Upper lobe of right lung (tissue), 1 donor: ENCODE data around the gene SGSM1. TPM values are rescaled to one million over a fixed set of nuclear protein-coding genes. Genes with fewer than 3 reads are reported as not detected.

Experiments
- ATAC-seq: fragments of 200-7000 bp; cut with Tn5 transposase; one replicate; pipeline ENCODE4 v1.9.1; 2020; ENCODE audit warnings: mild to moderate bottlenecking, moderate library complexity
- DNase-seq: peaks from one replicate; pipeline ENCODE4 v3.0.0-alpha.2; 2020
- H3K27ac ChIP-seq: fragments of 200-600 bp; one replicate; pipeline ENCODE4 v1.8.0; 2022
- H3K27me3 ChIP-seq: fragments of 200-600 bp; one replicate; pipeline ENCODE4 v1.8.0; 2022; ENCODE audit warnings: mild to moderate bottlenecking
- H3K36me3 ChIP-seq: fragments of 200-600 bp; one replicate; pipeline ENCODE4 v1.8.0; 2022
- H3K4me1 ChIP-seq: fragments of 200-600 bp; one replicate; pipeline ENCODE4 v1.8.0; 2022
- H3K4me3 ChIP-seq: fragments of 200-600 bp; one replicate; pipeline ENCODE4 v1.8.0; 2022; ENCODE audit warnings: mild to moderate bottlenecking
- H3K9me3 ChIP-seq: fragments of 200-600 bp; one replicate; pipeline ENCODE4 v1.8.0; 2022
- CTCF ChIP-seq: fragments of 200-600 bp; IDR thresholded peaks from one replicate; pipeline ENCODE4 v1.8.0; 2022; ENCODE audit warnings: antibody characterized with exemption
- intact Hi-C: fragments of 100-400 bp; cut with DNase I; formaldehyde crosslinking; loops from one replicate; pipeline ENCODE4 v1.11.0; 2022
- total RNA-seq: library from RNA; stranded (reverse); fragmentation: NEBNext Ultra II Directional; extraction: Animal tissue kit (Norgen Biotek cat#: 25700); gene quantifications from one replicate; pipeline ENCODE4 v1.2.1, GENCODE V29; 2021
- donor health status: DM: no; HTN: yes; CAD: no; lungs with severe emphysema.

The SGSM1 gene
- total RNA-seq, 1 donor from 2014 or later = 3.8 TPM

DNA sequence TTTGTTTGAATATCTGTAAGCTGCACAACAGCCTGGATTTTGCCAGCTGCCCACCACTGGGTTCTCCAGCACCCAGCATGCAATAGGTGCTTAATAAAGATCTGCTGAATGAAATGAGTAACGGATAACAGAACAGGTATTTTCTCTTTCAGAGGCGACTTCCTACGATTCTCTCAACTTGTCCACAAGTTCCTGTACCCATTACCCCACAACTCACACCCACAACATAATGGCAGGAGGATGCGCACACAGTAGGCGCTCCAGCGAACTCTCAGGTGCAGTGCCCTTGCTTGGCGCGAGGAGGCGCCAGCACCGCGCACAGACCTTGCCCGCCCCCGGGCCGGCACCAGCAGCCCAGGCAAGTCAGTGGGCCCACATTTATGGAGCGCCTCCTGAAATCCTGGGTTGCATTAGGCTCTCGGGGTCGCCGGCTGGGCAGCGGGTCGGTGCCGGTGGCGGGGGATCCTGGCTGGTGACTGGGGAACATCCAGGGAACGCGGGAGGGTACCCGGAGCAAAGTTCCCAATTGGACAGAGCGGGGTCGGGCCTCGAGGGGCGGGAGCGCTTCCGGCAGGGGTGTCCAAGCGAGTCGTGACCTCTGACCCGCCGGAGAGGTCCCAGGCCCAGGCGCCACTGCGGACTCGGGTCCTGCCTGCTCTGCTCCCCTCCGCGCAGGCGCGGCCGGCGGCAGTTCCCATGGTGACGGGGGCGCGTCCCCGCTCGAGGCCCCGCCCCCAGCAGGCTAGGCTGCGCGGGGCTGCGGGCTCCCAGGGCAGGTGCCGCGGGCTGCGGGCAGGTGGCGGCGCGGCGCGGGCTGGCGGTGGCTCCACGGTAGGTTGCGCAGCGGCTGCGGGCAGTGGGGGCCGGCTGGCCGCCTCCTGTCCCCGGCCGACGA, 146.2 kb downstream of the SGSM1 start, which contains the start of gene KIAA1671:
Gene KIAA1671 (plus strand): TSS at position 775 of the 895 bp plus-strand sequence. CDS start 75,284 bp downstream, outside the sequence.
- peak; percentile 95 for ATAC-seq
- H3K27me3 ChIP-seq = no peaks in the 10 kb centered on the region

DNA sequence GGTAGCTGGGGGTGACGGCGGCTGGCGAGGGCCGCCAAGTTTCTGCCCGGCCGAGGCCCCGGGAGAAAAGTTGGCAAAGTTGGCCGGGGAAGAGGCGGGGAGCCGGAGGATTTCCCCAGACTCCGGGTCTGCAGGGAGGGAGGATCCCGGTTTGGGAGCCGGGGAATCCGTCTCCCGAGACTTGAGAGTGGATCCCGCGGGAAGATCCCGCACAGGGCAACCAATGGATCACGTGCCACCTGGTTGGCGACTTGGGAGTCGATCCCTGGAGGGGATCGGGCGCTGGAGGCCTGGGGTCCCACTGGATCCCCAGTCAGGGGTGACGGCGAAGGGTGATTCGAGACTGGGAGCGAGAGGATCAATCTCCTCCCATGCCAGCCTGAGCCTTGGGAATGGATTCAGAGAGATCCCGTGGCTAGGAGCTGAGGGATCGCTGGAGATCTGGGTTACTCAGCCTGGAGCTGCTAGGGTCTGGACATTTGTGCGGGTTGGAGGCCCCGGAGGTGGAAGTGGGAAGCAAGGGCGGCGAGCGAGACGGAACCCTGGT, 146.9 kb downstream of the SGSM1 start:
- Histone ChIP-seq H3K36me3 (no peaks in the 10 kb centered on the region), H3K27ac (peak overlapping the region; percentile 84), H3K9me3 (no peaks in the 10 kb centered on the region), H3K4me1 (peaks cover 7% of the 10 kb centered on the region), H3K4me3 (peak overlapping the region; percentile 73), H3K27me3 (no peaks in the 10 kb centered on the region)
- DNase-seq (peak; percentile 83), ATAC-seq (peak; percentile 67)
- no peak for TF ChIP-seq CTCF
- intact Hi-C loops = loop anchor here (5.0 kb wide), 1 partner anchor 94 kb away; no protein-coding TSS in a partner anchor

More for the DNA sequence above, 146.2 kb downstream of the SGSM1 start, which contains the start of gene KIAA1671:
- Histone ChIP-seq H3K9me3 (no peaks in the 10 kb centered on the region), H3K4me3 (peak within 1 kb of the TSS; percentile 73), H3K4me1 (peaks cover 7% of the 10 kb centered on the region), H3K36me3 (no peaks in the 10 kb centered on the region), H3K27ac (peak within 1 kb of the TSS; percentile 84)
- intact Hi-C loops = loop anchor here (5.0 kb wide), 1 partner anchor 95 kb away; no protein-coding TSS in a partner anchor
- DNase-seq = peak; percentile 94
- TF ChIP-seq CTCF = peak; percentile 97

GRCh38 chr22:24953384-24954113, 147.5 kb downstream of the SGSM1 start:
- Histone ChIP-seq H3K27ac (peak overlapping the region; percentile 84), H3K36me3 (no peaks in the 10 kb centered on the region), H3K27me3 (no peaks in the 10 kb centered on the region), H3K4me1 (peaks cover 7% of the 10 kb centered on the region), H3K9me3 (no peaks in the 10 kb centered on the region), H3K4me3 (peak overlapping the region; percentile 73)
- ATAC-seq (peak; percentile 4), DNase-seq (peak; percentile 74)
- no peak for TF ChIP-seq CTCF
- intact Hi-C loops = loop anchor here (5.0 kb wide), 1 partner anchor 94 kb away; no protein-coding TSS in a partner anchor

DNA sequence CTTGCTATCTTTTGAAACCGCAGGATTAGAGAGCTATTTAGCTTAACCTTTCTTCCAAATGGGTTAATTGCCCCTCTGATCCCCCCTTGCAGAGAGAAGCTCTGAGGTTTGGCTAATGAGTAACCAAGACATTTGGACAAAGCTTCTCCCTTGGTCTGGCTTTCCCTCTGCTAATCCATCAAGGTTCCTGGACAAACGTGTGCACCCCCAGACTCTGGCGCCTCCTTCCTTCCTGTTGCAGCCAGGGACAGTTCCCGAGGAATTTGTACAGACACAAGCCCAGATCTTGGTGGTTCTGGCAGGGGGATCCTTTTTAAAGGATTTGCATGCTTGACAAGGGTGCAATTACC, 148.1 kb downstream of the SGSM1 start:
- Histone ChIP-seq H3K4me3 (peak overlapping the region; percentile 73), H3K4me1 (peaks cover 7% of the 10 kb centered on the region), H3K27me3 (no peaks in the 10 kb centered on the region), H3K27ac (peak overlapping the region; percentile 84), H3K9me3 (no peaks in the 10 kb centered on the region), H3K36me3 (no peaks in the 10 kb centered on the region)
- DNase-seq = no peak
- no peak for TF ChIP-seq CTCF
- intact Hi-C loops = loop anchor here (5.0 kb wide), 1 partner anchor 93 kb away; no protein-coding TSS in a partner anchor
- ATAC-seq = no peak

DNA sequence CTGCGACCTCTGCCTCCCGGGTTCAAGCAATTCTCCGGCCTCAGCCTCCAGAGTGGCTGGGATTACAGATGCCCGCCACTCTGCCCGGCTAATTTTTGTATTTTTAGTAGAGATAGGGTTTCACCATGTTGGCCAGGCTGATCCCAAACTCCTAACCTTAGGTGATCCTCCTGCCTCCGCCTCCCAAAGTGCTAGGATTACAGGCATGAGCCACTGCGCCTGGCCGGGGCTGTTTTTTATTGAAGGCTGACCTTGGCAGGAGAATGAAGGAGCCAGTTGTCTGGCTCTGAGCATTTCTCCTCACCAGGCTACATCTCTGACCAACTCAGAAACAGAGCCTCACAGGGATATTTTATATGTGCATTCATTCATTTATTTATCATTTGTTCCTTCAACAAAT, 148.8 kb downstream of the SGSM1 start:
- ATAC-seq (no peak), DNase-seq (no peak)
- intact Hi-C loops = loop anchor here (5.0 kb wide), 1 partner anchor 92 kb away; no protein-coding TSS in a partner anchor
- Histone ChIP-seq H3K9me3 (no peaks in the 10 kb centered on the region), H3K4me1 (peaks cover 7% of the 10 kb centered on the region), H3K36me3 (no peaks in the 10 kb centered on the region), H3K27me3 (no peaks in the 10 kb centered on the region), H3K27ac (no peak overlapping the region), H3K4me3 (no peak overlapping the region)
- no peak for TF ChIP-seq CTCF
